ENCODE data around the gene NR2C2AP.
"Not testable (repeated sequence)": the region's sequence is repeated elsewhere in the genome, so short reads cannot be mapped to it uniquely, and the experiment has no call there.

The NR2C2AP gene

DNA sequence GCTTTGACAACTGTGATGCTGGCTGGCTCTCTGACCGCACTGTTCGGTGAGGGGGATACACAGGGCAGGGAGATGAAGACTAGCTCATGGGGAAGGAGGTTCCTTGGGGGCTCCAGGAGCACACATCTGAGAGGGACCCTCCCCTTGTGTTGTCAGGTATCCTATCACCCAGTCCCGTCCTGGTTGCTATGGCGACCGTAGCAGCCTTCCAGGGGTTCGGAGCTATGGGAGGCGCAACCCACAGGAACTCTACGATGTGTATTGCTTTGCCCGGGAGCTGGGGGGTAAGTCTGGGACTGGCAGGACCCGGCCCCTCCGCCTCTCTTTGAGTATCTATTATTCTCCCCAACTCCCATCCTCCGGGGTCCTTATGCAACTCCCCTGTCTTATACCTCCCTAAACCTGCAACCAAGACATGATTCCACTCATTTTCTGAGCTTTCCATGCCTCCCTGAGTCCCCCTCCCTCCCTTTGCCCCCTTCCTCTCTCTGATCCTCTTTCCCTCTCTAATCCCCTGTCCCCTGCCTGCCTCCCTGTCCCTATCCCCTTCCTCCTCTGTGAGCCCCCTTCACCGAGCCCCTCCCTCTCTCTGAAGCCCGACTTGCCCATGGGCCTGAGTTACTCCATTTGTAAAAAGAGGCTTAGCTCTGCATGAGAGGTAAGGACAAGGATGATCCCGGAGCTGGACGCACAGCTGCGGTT lies 21.1 kb upstream of the NR2C2AP start:
- H3K4me3 Mint-ChIP-seq, result peak overlapping the region; percentile 47
- H3K4me1 Mint-ChIP-seq (ENCODE audit: low read depth), result peaks cover 5% of the 10 kb centered on the region
- H3K27me3 Mint-ChIP-seq, result peaks cover 31% of the 10 kb centered on the region
- no peak overlapping the region for H3K27ac Mint-ChIP-seq
- no peaks in the 10 kb centered on the region for H3K9me3 Mint-ChIP-seq
- H3K36me3 Mint-ChIP-seq (ENCODE audit: low read depth), result no peaks in the 10 kb centered on the region
- DNase-seq, result no peak

GRCh38 chr19:19223636-19224035 lies 20.4 kb upstream of the NR2C2AP start:
- Mint-ChIP-seq H3K4me1 (ENCODE audit: low read depth) (peaks cover 5% of the 10 kb centered on the region), H3K9me3 (no peaks in the 10 kb centered on the region), H3K4me3 (no peak overlapping the region), H3K36me3 (ENCODE audit: low read depth) (no peaks in the 10 kb centered on the region), H3K27me3 (peaks cover 30% of the 10 kb centered on the region), H3K27ac (no peak overlapping the region)
- DNase-seq, result no peak

DNA sequence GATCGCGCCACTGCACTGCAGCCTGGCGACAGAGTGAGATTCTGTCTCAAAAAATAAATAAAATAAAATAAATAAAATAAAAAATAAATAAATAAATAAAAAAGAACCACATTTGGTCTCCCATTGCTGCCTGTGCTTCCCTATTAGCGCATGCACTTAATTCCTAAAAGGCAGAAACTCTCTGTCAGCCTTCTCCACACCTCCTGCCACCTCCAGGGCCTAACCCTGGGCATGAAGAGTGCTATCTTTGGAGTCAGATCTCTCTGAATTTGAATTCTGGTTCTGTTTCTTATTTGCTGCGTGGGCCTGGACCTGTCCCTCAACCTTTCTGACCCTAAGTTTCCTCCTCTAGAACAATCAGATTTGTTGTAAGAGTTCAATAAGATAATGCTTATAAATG lies 19.8 kb upstream of the NR2C2AP start:
- H3K4me3 Mint-ChIP-seq, result no peak overlapping the region
- H3K27me3 Mint-ChIP-seq, result peaks cover 24% of the 10 kb centered on the region
- no peak for DNase-seq
- no peak overlapping the region for H3K27ac Mint-ChIP-seq
- no peaks in the 10 kb centered on the region for H3K36me3 Mint-ChIP-seq (ENCODE audit: low read depth)
- H3K4me1 Mint-ChIP-seq (ENCODE audit: low read depth), result peaks cover 5% of the 10 kb centered on the region
- no peaks in the 10 kb centered on the region for H3K9me3 Mint-ChIP-seq

- not testable (repeated sequence) for DNase-seq; H3K9me3 Mint-ChIP-seq; H3K36me3 Mint-ChIP-seq (ENCODE audit: low read depth); H3K4me1 Mint-ChIP-seq (ENCODE audit: low read depth); H3K27ac Mint-ChIP-seq; H3K4me3 Mint-ChIP-seq
- peaks cover 32% of the 10 kb centered on the region for H3K27me3 Mint-ChIP-seq
These were observed 17.8 kb upstream of the NR2C2AP start for GRCh38 chr19:19221000-19221399.

DNA sequence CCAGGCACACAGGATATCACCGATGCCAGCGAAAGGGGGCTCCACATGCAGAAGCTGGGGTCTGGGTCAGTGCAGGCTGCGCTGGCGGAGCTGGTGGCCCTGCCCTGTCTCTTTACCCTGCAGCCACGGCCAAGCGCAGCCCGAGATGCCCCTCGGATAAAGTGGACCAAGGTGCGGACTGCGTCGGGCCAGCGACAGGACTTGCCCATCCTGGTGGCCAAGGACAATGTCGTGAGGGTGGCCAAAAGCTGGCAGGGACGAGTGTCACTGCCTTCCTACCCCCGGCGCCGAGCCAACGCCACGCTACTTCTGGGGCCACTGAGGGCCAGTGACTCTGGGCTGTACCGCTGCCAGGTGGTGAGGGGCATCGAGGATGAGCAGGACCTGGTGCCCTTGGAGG lies 15.7 kb upstream of the NR2C2AP start:
- H3K4me3 Mint-ChIP-seq, result no peak overlapping the region
- H3K36me3 Mint-ChIP-seq (ENCODE audit: low read depth), result no peaks in the 10 kb centered on the region
- H3K27ac Mint-ChIP-seq, result no peak overlapping the region
- DNase-seq, result no peak
- no peaks in the 10 kb centered on the region for H3K9me3 Mint-ChIP-seq
- H3K4me1 Mint-ChIP-seq (ENCODE audit: low read depth), result peaks cover 2% of the 10 kb centered on the region
- peaks cover 40% of the 10 kb centered on the region for H3K27me3 Mint-ChIP-seq

DNA sequence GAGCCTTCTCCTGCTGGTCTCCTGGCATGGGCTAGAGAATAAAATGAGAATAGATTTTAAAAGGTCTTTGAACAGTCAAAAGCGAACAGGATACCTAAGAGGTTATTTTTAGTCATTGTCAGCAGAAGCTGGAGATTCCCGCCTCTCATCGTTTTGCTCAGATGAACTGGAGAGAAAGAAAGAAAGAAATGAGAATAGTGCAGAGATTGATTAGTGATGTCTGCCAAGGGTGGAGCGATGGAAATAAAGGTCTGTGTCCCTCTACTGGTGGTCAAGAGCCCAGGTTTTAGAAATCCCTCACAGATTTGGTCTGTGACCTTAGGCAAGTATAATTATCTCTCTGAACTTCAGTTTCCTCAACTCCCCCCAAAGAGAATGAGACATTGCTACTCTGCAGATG lies 13.9 kb upstream of the NR2C2AP start:
- Mint-ChIP-seq H3K4me3 (no peak overlapping the region), H3K36me3 (ENCODE audit: low read depth) (no peaks in the 10 kb centered on the region), H3K9me3 (no peaks in the 10 kb centered on the region), H3K4me1 (ENCODE audit: low read depth) (peaks cover 3% of the 10 kb centered on the region), H3K27me3 (peaks cover 53% of the 10 kb centered on the region), H3K27ac (no peak overlapping the region)
- no peak for DNase-seq

DNA sequence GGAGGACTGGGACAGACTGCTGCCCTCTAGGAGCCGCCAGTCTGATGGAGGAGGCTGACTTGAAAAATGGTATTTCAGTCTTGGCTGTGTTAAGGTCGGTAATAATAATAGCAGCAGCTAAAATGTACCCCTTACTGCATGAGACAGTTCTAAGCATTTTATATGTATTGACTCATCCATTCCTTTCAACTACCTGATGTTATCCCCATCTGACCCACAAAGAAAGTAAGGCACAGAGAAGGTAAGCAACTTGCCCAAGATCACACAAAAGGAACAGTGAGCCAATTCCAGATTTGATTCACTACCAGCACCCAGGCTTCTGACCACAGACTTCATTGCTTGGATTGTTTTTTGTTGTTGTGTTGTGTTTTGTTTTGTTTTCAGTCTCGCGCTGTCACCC lies 12.6 kb upstream of the NR2C2AP start:
- H3K36me3 Mint-ChIP-seq (ENCODE audit: low read depth), result no peaks in the 10 kb centered on the region
- H3K4me3 Mint-ChIP-seq, result no peak overlapping the region
- peaks cover 64% of the 10 kb centered on the region for H3K27me3 Mint-ChIP-seq
- DNase-seq, result no peak
- H3K4me1 Mint-ChIP-seq (ENCODE audit: low read depth), result peaks cover 3% of the 10 kb centered on the region
- H3K9me3 Mint-ChIP-seq, result no peaks in the 10 kb centered on the region
- no peak overlapping the region for H3K27ac Mint-ChIP-seq

DNA sequence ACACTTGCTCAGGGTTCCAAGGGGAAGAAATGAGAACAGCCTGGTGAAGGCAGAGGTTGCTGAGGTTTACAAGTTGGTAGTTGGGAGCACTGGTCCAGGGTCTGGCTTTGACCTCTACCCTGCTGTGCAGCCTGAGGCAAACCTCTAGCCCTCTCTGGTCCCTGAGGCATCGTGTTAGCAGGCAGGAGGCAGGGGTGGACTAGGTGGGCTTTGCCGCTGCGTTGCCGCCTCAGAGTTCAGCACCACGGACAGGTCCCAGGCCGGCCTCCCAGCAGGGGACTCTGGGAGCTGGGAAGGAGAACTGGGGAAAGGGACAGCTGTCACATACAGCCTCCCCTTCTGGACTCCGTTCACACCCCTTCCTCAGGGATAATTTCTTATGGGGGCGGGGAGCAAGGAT lies 11.7 kb upstream of the NR2C2AP start:
- DNase-seq, result peak; percentile 49
- Mint-ChIP-seq H3K4me3 (no peak overlapping the region), H3K9me3 (no peaks in the 10 kb centered on the region), H3K36me3 (ENCODE audit: low read depth) (no peaks in the 10 kb centered on the region), H3K4me1 (ENCODE audit: low read depth) (peaks cover 3% of the 10 kb centered on the region), H3K27ac (no peak overlapping the region), H3K27me3 (peaks cover 69% of the 10 kb centered on the region)

- H3K27ac Mint-ChIP-seq, result no peak overlapping the region
- peaks cover 69% of the 10 kb centered on the region for H3K27me3 Mint-ChIP-seq
- H3K4me1 Mint-ChIP-seq (ENCODE audit: low read depth), result peaks cover 3% of the 10 kb centered on the region
- H3K4me3 Mint-ChIP-seq, result no peak overlapping the region
- no peaks in the 10 kb centered on the region for H3K36me3 Mint-ChIP-seq (ENCODE audit: low read depth)
- no peaks in the 10 kb centered on the region for H3K9me3 Mint-ChIP-seq
- no peak for DNase-seq
These were observed 10.9 kb upstream of the NR2C2AP start for GRCh38 chr19:19214159-19214490.

DNA sequence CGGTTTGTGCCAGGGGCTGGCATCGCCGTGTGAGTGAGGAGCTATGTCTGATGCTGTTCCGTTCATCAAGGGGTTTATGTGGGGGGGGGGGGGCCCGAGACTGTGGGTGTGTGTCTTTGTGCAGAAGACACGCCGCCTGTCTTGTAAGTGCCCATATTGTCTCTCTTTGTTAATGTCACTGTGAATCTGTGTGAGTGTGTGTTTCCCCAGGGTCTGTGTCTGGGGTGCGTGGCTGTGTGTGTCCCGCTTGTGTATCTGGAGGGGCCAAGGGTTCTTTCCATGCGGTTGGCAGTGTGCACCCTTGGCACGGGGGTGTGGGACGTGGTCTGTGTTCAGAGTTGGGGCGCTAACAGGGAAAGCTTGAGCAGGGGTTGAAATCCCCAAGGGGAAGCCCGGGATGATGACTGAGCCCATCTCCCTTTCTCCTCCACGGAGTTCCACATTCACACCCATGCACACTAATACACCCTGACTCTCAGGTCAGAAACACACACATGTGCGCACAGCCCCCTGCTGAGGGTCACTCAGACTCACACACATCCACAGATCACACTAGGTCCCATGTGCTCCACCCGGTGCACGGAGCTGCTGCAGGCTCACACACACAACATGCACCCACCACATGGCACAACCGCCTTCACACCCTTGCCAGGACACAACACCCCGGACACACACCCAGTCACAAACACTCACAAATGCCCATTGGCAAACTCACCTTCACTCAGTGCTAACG lies 10.4 kb upstream of the NR2C2AP start:
- Mint-ChIP-seq H3K9me3 (no peaks in the 10 kb centered on the region), H3K27ac (no peak overlapping the region), H3K36me3 (ENCODE audit: low read depth) (no peaks in the 10 kb centered on the region), H3K4me3 (no peak overlapping the region), H3K27me3 (peaks cover 66% of the 10 kb centered on the region), H3K4me1 (ENCODE audit: low read depth) (peaks cover 3% of the 10 kb centered on the region)
- DNase-seq, result no peak

DNA sequence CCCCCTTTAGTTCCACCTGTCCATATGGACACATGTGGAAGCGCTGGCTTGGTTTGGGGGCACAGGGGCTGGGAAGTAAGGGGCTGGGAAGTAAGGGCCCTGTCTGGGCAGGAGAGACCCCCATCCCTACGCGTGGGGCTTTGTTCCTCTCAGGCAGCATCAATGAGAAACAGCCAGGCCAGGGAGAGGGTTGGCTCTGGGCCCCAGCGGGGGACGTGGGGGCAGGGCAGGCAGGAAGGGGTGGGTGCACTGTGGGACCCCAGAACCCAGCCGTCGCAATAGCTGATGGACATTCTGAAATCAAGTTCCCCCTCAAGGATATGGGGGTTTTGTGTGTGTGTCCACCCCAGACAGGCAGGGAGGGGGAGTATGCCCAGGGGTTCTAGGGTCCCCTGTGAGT lies 9.7 kb upstream of the NR2C2AP start:
- Mint-ChIP-seq H3K4me3 (no peak overlapping the region), H3K4me1 (ENCODE audit: low read depth) (peaks cover 3% of the 10 kb centered on the region), H3K27me3 (peaks cover 66% of the 10 kb centered on the region), H3K9me3 (no peaks in the 10 kb centered on the region), H3K36me3 (ENCODE audit: low read depth) (no peaks in the 10 kb centered on the region), H3K27ac (no peak overlapping the region)
- DNase-seq, result no peak

- H3K4me1 Mint-ChIP-seq (ENCODE audit: low read depth), result peaks cover 13% of the 10 kb centered on the region
- H3K9me3 Mint-ChIP-seq, result no peaks in the 10 kb centered on the region
- H3K4me3 Mint-ChIP-seq, result no peak within 1 kb of the TSS
- H3K27me3 Mint-ChIP-seq, result peaks cover 60% of the 10 kb centered on the region
- no peak for DNase-seq
- H3K27ac Mint-ChIP-seq, result no peak within 1 kb of the TSS
- H3K36me3 Mint-ChIP-seq (ENCODE audit: low read depth), result no peaks in the 10 kb centered on the region
These were observed 8.5 kb upstream of the NR2C2AP start, which contains the start of gene NCAN for GRCh38 chr19:19211499-19212420. Gene NCAN, plus strand, starts transcription at chr19:19211958. Its CDS starts 4,996 bp downstream, at chr19:19216954.

DNA sequence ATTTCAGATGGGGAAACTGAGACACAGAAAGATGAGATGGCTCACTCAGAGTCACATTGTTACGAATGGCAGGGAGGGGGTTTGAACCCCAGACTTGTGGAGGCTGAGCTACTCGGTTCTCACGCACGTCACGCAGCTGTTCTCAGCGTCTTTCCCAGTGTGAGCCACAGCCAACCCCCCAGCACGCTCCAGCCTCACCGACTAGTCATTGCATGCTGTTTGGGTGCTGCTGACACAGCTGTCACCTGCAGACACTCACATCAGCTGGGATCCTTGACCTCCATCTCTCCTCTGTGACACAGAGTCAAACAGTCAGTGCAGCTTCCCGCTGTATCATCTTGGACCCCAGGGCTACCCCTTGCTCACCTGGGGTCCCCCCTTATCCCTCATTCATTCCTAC lies 6.2 kb upstream of the NR2C2AP start:
- no peaks in the 10 kb centered on the region for H3K9me3 Mint-ChIP-seq
- DNase-seq, result no peak
- peaks cover 15% of the 10 kb centered on the region for H3K4me1 Mint-ChIP-seq (ENCODE audit: low read depth)
- peaks cover 39% of the 10 kb centered on the region for H3K27me3 Mint-ChIP-seq
- no peak overlapping the region for H3K27ac Mint-ChIP-seq
- H3K4me3 Mint-ChIP-seq, result no peak overlapping the region
- no peaks in the 10 kb centered on the region for H3K36me3 Mint-ChIP-seq (ENCODE audit: low read depth)

DNA sequence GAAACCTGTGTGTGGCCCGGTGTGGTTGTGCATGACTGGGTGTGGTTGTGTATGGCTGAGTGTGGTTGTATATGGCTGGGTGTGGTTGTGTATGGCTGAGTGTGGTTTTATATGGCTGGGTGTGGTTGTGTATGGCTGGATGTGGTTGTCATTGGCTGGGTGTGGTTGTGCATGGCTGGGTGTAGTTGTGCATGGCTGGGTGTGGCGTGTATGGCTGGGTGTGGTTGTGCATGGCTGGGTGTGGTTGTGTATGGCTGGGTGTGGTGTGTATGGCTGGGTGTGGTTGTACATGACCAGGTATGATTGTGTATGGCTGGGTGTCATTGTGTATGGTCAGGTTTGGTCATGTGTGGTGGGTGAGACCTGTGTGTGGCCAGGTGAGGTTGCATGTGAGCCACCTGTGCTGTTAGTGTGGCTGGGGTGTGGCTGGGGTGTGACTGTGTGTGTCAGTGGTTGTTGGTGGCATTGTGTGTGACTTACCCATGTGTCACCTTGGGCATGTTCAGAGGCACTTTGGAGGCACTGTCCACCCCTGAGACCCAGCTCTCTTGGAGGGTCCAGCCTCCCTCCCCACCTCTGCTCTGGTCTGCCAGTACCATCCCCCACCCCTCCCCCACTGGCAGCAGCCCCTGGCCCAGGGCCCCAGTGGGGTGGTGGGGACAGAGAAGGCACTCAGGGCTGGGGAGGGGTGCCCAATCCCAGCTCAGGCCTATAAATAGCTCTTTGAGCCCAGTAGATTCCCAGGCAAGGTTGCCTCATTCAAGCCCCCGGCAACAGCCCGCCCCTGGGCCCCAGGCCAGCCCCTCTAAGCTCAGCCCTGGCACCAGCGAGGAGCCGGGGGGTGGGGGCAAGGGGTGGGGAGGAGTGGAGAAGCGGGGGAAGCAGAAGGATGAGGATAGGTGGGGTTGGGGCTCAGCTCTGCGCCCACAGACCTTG lies 4.7 kb upstream of the NR2C2AP start:
- peaks cover 2% of the 10 kb centered on the region for H3K9me3 Mint-ChIP-seq

More for the DNA sequence above, 4.7 kb upstream of the NR2C2AP start:
- Mint-ChIP-seq H3K4me1 (ENCODE audit: low read depth) (peaks cover 15% of the 10 kb centered on the region), H3K36me3 (ENCODE audit: low read depth) (peaks cover 4% of the 10 kb centered on the region), H3K27me3 (peaks cover 24% of the 10 kb centered on the region), H3K4me3 (no peak overlapping the region), H3K27ac (no peak overlapping the region)
- DNase-seq, result no peak

Data from activated T-cell treated with anti-CD3 and anti-CD28 coated beads, Interleukin-2, amount 50 U/mL, for 24 hours (primary cell).